Brain microvascular endothelial cell (primary cell): ENCODE measurements around the gene SMARCC1.

Experiments used
- DNase-seq: peaks from one replicate; pipeline ENCODE4 v3.0.0-alpha.2; 2020
- H3K27ac ChIP-seq: fragments of 250-450 bp; sonication (Bioruptor Pico); 2 replicates; pipeline ENCODE4 v1.5.1; 2020; ENCODE audit warnings: mild to moderate bottlenecking, moderate library complexity
- H3K27me3 ChIP-seq: fragments of 250-450 bp; sonication (Bioruptor Pico); replicated peaks from 2 replicates; pipeline ENCODE4 v1.5.1; 2020; ENCODE audit warnings: mild to moderate bottlenecking
- H3K36me3 ChIP-seq: fragments of 250-450 bp; sonication (Bioruptor Pico); replicated peaks from 2 replicates; pipeline ENCODE4 v1.5.1; 2020; ENCODE audit warnings: mild to moderate bottlenecking
- H3K4me3 ChIP-seq: 2 replicates; pipeline ENCODE4 v1.5.1; 2011; ENCODE audit warnings: low read depth, mild to moderate bottlenecking, control low read depth, low read length, moderate library complexity
- in situ Hi-C: cut with HindIII; loops from 2 replicates; pipeline ENCODE4 v1.10.0; 2017; ENCODE audit warnings: low sequenced_read_pairs, low pct_ligation_motif_present
- TF ChIP-seq, protein P1 (sequence below): IDR thresholded peaks from 2 replicates; pipeline ENCODE4 v1.5.1; 2011; ENCODE audit warnings: low read depth, mild to moderate bottlenecking, moderate library complexity, low read length, control low read depth, inconsistent platforms; ENCODE audit errors: missing control alignments

Gene SMARCC1

DNA sequence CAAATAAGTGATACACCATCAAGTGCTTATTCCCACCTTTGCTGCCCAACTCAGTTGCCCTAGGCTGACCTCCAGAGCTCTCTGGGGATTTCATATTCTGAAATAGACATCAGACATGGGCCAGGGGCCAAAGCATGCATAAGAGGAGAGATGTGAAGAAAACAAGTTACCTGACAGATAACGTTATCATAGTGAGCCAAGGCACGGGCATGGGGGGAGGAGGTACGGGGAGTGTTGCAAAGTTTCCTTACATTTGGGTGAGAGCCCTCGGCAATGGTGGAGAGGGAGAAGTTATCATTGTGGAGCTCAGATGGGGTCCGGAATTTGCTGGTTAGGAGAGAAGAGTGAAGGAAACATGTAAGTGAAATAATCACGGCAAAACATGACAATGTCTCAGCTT lies 212.8 kb downstream of the SMARCC1 start:
- in situ Hi-C loops, result no loop called here
- no peak for DNase-seq
- H3K27me3 ChIP-seq, result peaks cover 5% of the 10 kb centered on the region

DNA sequence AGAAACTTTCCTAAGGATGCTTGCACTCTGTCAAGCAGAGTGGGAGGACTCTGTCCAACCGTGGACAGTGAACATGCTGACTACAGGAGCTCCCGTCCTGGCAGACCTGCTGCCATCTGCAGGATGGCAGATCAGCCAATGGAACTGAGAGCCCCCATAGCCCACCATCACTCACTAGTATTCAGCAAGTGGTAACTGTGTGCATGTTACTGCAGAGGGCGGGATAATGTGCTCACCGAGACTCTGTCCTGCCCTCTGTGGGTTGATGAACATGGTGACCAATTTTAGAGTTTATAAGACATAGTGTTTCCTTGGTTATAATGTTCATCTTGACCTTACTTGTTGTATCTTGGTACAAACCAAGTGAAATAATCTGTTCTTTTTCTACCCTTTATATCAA lies 214.5 kb downstream of the SMARCC1 start:
- DNase-seq, result no peak
- H3K27me3 ChIP-seq, result peaks cover 5% of the 10 kb centered on the region
- H3K4me3 ChIP-seq, result no peak overlapping the region
- no peak overlapping the region for H3K27ac ChIP-seq
- TF ChIP-seq, protein P1, sequence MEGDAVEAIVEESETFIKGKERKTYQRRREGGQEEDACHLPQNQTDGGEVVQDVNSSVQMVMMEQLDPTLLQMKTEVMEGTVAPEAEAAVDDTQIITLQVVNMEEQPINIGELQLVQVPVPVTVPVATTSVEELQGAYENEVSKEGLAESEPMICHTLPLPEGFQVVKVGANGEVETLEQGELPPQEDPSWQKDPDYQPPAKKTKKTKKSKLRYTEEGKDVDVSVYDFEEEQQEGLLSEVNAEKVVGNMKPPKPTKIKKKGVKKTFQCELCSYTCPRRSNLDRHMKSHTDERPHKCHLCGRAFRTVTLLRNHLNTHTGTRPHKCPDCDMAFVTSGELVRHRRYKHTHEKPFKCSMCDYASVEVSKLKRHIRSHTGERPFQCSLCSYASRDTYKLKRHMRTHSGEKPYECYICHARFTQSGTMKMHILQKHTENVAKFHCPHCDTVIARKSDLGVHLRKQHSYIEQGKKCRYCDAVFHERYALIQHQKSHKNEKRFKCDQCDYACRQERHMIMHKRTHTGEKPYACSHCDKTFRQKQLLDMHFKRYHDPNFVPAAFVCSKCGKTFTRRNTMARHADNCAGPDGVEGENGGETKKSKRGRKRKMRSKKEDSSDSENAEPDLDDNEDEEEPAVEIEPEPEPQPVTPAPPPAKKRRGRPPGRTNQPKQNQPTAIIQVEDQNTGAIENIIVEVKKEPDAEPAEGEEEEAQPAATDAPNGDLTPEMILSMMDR, result no peak
- in situ Hi-C loops, result no loop called here
- no peaks in the 10 kb centered on the region for H3K36me3 ChIP-seq

More for the DNA sequence above, 212.8 kb downstream of the SMARCC1 start:
- H3K4me3 ChIP-seq, result no peak overlapping the region
- H3K36me3 ChIP-seq, result no peaks in the 10 kb centered on the region
- TF ChIP-seq, protein P1, result no peak
- H3K27ac ChIP-seq, result no peak overlapping the region

DNA sequence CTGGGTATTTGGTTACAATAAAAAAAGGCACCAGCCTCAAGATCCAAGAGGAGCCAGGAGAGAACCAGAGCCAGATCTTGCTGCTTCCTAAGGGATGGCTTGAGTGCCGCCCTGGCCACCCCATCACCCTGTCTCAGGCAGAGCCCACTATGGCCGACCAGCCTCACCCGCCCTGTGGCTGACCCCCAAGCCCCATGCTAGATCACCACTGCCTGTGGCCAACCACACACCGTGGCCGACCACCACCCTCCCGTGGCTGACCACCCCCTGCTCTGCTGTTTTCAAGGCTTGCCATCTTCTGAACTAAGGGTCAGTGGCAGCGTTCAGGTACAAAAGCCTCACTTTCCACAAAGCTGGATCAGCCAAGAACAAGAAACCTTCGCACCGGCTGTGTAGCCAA lies 215.0 kb downstream of the SMARCC1 start:
- H3K4me3 ChIP-seq, result no peak overlapping the region
- DNase-seq, result no peak
- H3K27ac ChIP-seq, result no peak overlapping the region
- TF ChIP-seq, protein P1, result no peak
- in situ Hi-C loops, result no loop called here
- H3K27me3 ChIP-seq, result peaks cover 5% of the 10 kb centered on the region
- no peaks in the 10 kb centered on the region for H3K36me3 ChIP-seq

DNA sequence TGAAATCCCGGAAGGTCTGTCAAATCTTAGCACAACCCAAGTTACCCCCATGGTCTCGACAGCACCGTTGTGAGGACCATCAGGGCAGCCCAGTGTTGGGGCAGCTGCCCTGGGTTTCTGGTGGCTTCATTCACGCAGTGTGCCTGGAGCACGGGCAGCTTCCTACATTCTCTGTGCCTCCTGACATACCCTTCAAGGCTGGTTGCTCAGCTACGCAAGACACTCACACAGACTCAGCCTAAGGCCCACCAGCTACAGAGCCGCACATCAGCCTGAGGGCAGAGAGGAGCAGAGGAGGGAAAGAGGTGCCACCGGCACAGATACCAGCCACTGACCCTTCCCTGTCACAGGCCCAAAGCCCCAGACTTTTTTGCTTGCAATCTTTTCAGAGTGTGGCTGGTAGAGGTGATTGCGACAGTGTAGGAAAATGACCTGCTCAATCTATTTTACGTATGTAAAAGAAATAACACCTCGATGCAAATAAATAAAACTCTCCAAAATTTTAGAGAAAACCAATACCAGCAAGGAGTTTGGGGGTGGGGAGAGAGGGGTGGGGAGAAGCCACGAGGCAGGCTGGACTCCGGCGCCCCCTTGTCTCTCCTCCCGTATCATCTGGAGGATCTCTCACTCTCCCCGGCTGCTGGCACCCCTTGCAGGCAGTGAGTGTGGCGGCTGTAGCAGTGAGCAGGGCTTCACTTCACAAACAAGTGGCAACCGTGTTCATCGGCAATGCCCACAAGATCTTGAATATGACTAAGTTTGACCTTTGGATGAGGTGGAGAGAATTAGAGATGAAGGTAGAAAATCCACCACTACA lies 215.8 kb downstream of the SMARCC1 start:
- Histone ChIP-seq H3K36me3 (no peaks in the 10 kb centered on the region), H3K4me3 (no peak overlapping the region), H3K27me3 (no peaks in the 10 kb centered on the region), H3K27ac (no peak overlapping the region)
- in situ Hi-C loops, result no loop called here
- no peak for DNase-seq
- TF ChIP-seq, protein P1, result no peak

DNA sequence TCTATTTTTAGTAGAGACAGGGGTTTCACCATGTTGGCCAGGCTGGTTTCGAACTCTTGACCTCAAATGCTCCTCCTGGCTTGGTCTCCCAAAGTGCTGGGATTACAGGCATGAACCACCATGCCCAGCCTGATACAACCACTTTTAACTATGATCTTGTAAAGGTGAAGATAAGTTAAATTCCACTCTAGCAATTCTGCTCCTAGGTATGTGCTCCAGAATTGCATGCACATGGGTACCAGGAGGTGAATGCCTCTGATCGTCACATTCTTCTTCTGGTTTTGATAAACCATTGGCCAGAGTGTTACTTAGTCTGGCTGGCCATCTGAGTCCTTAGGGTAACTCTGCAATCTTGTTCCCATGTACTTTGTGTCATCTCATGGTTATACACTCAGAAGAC lies 225.3 kb downstream of the SMARCC1 start:
- TF ChIP-seq, protein P1, result no peak
- Histone ChIP-seq H3K27me3 (no peaks in the 10 kb centered on the region), H3K4me3 (no peak overlapping the region), H3K36me3 (no peaks in the 10 kb centered on the region), H3K27ac (no peak overlapping the region)
- no peak for DNase-seq
- in situ Hi-C loops, result no loop called here

DNA sequence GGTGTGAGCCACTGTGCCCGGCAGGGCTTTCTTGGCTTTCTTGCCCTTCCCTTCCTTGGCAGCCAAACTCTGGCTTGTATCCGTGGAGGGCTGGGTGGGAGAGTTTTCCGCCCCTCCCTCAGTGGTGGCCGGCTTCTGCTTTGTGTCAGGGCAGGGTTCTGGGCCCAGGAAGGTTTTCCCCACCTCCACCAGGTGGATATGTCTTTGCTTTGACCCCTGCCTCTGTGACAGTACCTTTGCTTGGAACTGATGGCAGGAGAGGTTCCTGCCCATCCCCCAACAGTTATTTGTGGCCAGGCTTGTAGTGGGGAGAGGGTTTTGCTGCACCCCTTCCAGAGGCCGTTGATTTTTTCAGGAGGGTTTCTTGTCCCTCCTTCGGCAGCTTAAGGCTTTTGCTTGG lies 227.4 kb downstream of the SMARCC1 start:
- no peak overlapping the region for H3K27ac ChIP-seq
- no peak overlapping the region for H3K4me3 ChIP-seq
- DNase-seq, result no peak
- in situ Hi-C loops, result no loop called here
- TF ChIP-seq, protein P1, result no peak
- no peaks in the 10 kb centered on the region for H3K36me3 ChIP-seq
- no peaks in the 10 kb centered on the region for H3K27me3 ChIP-seq
